Astrocyte (in vitro differentiated cells and primary cell): Measurements from ENCODE around the gene THUMPD2. TPM values are rescaled to one million over a fixed set of nuclear protein-coding genes. Genes with fewer than 3 reads are reported as not detected.
"Not testable (repeated sequence)": the region's sequence is repeated elsewhere in the genome, so short reads cannot be mapped to it uniquely, and the experiment has no call there.

Experiments
- DNase-seq: peaks from one replicate; pipeline ENCODE4 v3.0.0-alpha.2; 2010; ENCODE audit warnings: low read depth
- FAIRE-seq: peaks from 2 replicates; lab custom pipeline; 2011; peaks lifted over from hg19 to GRCh38; lab: Jason Lieb, UNC
- H2AFZ ChIP-seq: 2 replicates; pipeline ENCODE4 v1.6.0; 2012; ENCODE audit warnings: low read depth, low read length, inconsistent platforms
- H3K27ac ChIP-seq: 2 replicates; pipeline ENCODE4 v1.5.1; 2011; ENCODE audit warnings: low read depth, low read length, inconsistent platforms
- H3K27me3 ChIP-seq: 2 replicates; pipeline ENCODE4 v1.6.0; 2011; ENCODE audit warnings: low read length, inconsistent platforms; ENCODE audit not compliant: insufficient read depth
- H3K36me3 ChIP-seq: 2 replicates; pipeline ENCODE4 v1.5.1; 2011; ENCODE audit warnings: low read length, inconsistent platforms; ENCODE audit not compliant: insufficient read depth
- H3K4me1 ChIP-seq: 2 replicates; pipeline ENCODE4 v1.5.1; 2011; ENCODE audit warnings: low read length, inconsistent platforms; ENCODE audit not compliant: insufficient read depth
- H3K4me2 ChIP-seq: 2 replicates; pipeline ENCODE4 v1.6.0; 2012; ENCODE audit warnings: low read length, inconsistent platforms
- H3K4me3 ChIP-seq: 2 replicates; pipeline ENCODE4 v1.5.1; 2011; ENCODE audit warnings: low read depth, mild to moderate bottlenecking, low read length, inconsistent platforms; ENCODE audit not compliant: insufficient read depth
- H3K79me2 ChIP-seq: 2 replicates; pipeline ENCODE4 v1.6.0; 2012; ENCODE audit warnings: mild to moderate bottlenecking, low read length, inconsistent platforms; ENCODE audit not compliant: insufficient read depth
- H3K9ac ChIP-seq: 2 replicates; pipeline ENCODE4 v1.6.0; 2012; ENCODE audit warnings: mild to moderate bottlenecking, low read length, inconsistent platforms
- H3K9me3 ChIP-seq: 2 replicates; pipeline ENCODE4 v1.5.1; 2012; ENCODE audit warnings: low read depth, mild to moderate bottlenecking, low read length, inconsistent platforms; ENCODE audit not compliant: insufficient read depth
- H4K20me1 ChIP-seq: 2 replicates; pipeline ENCODE4 v1.6.0; 2012; ENCODE audit warnings: low read length, inconsistent platforms; ENCODE audit not compliant: insufficient read depth
- H3K27ac Mint-ChIP-seq: one replicate; pipeline ENCODE4 v1.8.0; 2021; ENCODE audit warnings: mild to moderate bottlenecking, mixed read lengths; ENCODE audit not compliant: unreplicated experiment
- H3K27me3 Mint-ChIP-seq: one replicate; pipeline ENCODE4 v1.8.0; 2021; ENCODE audit warnings: low read depth, mixed read lengths; ENCODE audit not compliant: unreplicated experiment
- H3K36me3 Mint-ChIP-seq: one replicate; pipeline ENCODE4 v1.8.0; 2021; ENCODE audit warnings: low read depth, mixed read lengths; ENCODE audit not compliant: unreplicated experiment
- H3K4me1 Mint-ChIP-seq: one replicate; pipeline ENCODE4 v1.8.0; 2021; ENCODE audit warnings: low read depth, mixed read lengths; ENCODE audit not compliant: unreplicated experiment
- H3K4me3 Mint-ChIP-seq: one replicate; pipeline ENCODE4 v1.8.0; 2021; ENCODE audit warnings: mild to moderate bottlenecking, moderate library complexity, mixed read lengths; ENCODE audit not compliant: unreplicated experiment
- H3K9me3 Mint-ChIP-seq: one replicate; pipeline ENCODE4 v1.8.0; 2021; ENCODE audit warnings: mild to moderate bottlenecking, mixed read lengths; ENCODE audit not compliant: unreplicated experiment
- EZH2 ChIP-seq: IDR thresholded peaks from 2 replicates; pipeline ENCODE4 v1.6.1; 2012; ENCODE audit warnings: mild to moderate bottlenecking, low read length, inconsistent platforms; ENCODE audit not compliant: insufficient read depth
- total RNA-seq: library from RNA; stranded (reverse); gene quantifications from 2 replicates; pipeline ENCODE4 v1.2.1, GENCODE V29; 2021
- TF ChIP-seq, protein P1 (sequence below): IDR thresholded peaks from 2 replicates; pipeline ENCODE4 v1.5.1; 2011; ENCODE audit warnings: low read depth, mild to moderate bottlenecking, inconsistent platforms, low read length, moderate library complexity; ENCODE audit not compliant: insufficient read depth

THUMPD2 gene
- total RNA-seq, 1 donor from 2014 or later = 11.5 TPM

DNA sequence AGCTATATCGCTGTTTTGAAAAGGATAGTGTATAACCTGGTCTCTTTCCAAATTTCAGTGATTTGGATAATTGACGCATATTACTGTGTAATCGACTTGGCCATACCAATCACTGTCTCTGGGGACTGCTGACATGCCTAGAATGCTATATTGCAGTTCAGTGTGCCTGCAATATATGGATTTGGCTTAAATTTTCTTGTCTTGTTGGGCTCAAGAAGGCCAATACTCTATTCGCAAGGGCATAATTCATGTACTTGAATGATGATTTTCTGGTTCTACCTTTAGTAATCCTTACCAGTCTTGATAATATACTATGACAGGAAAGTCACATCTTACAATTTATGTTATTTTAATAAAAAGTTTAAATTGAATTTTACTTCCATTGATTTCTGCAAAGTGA lies 21.7 kb upstream of the THUMPD2 start:
- Histone ChIP-seq H3K79me2 (no peaks in the 10 kb centered on the region), H3K4me3 (no peak overlapping the region), H3K9me3 (no peaks in the 10 kb centered on the region), H3K36me3 (no peaks in the 10 kb centered on the region), H4K20me1 (no peaks in the 10 kb centered on the region), H3K4me1 (no peaks in the 10 kb centered on the region), H3K27me3 (no peaks in the 10 kb centered on the region), H3K4me2 (no peak overlapping the region), H3K9ac (no peak overlapping the region), H3K27ac (no peak overlapping the region), H2AFZ (no peak overlapping the region)
- H3K4me1 Mint-ChIP-seq = no peaks in the 10 kb centered on the region
- H3K4me3 Mint-ChIP-seq = no peak overlapping the region
- peaks cover 2% of the 10 kb centered on the region for H3K27me3 Mint-ChIP-seq
- FAIRE-seq (no peak), DNase-seq (no peak)
- H3K27ac Mint-ChIP-seq = no peak overlapping the region
- H3K36me3 Mint-ChIP-seq = peaks cover 5% of the 10 kb centered on the region
- H3K9me3 Mint-ChIP-seq = peaks cover 14% of the 10 kb centered on the region
- TF ChIP-seq EZH2 = no peak
- TF ChIP-seq, protein P1, sequence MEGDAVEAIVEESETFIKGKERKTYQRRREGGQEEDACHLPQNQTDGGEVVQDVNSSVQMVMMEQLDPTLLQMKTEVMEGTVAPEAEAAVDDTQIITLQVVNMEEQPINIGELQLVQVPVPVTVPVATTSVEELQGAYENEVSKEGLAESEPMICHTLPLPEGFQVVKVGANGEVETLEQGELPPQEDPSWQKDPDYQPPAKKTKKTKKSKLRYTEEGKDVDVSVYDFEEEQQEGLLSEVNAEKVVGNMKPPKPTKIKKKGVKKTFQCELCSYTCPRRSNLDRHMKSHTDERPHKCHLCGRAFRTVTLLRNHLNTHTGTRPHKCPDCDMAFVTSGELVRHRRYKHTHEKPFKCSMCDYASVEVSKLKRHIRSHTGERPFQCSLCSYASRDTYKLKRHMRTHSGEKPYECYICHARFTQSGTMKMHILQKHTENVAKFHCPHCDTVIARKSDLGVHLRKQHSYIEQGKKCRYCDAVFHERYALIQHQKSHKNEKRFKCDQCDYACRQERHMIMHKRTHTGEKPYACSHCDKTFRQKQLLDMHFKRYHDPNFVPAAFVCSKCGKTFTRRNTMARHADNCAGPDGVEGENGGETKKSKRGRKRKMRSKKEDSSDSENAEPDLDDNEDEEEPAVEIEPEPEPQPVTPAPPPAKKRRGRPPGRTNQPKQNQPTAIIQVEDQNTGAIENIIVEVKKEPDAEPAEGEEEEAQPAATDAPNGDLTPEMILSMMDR = no peak

DNA sequence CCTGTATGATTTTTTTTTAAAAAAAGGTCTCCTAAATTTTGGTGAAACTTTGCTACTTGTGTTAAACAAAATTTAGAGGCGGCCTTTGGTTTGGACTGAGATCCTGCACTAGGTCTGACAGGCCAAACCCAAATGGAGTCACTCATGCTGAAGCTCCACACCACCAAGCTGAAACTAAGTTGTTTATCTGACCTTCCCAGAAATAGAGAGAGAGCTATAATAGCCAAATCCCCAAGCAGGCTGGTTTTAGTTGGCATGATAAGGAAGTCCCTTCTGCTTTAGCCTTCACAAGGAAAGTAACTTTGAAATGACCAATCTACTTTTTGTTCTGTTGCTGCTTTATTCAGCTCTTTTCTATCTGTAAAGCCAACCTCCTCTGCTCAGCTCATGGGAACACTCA lies 17.1 kb upstream of the THUMPD2 start:
- no peak overlapping the region for H3K4me2 ChIP-seq
- FAIRE-seq (peak; percentile 29), DNase-seq (no peak)
- no peaks in the 10 kb centered on the region for H4K20me1 ChIP-seq
- H3K27me3 ChIP-seq = no peaks in the 10 kb centered on the region
- no peak overlapping the region for H3K27ac ChIP-seq
- H3K9me3 ChIP-seq = no peaks in the 10 kb centered on the region
- no peaks in the 10 kb centered on the region for H3K36me3 ChIP-seq
- no peaks in the 10 kb centered on the region for H3K79me2 ChIP-seq
- Mint-ChIP-seq H3K9me3 (peaks cover 7% of the 10 kb centered on the region), H3K4me3 (no peak overlapping the region), H3K36me3 (no peaks in the 10 kb centered on the region), H3K27me3 (peaks cover 2% of the 10 kb centered on the region), H3K4me1 (no peaks in the 10 kb centered on the region), H3K27ac (no peak overlapping the region)
- H3K4me1 ChIP-seq = no peaks in the 10 kb centered on the region
- H3K9ac ChIP-seq = no peak overlapping the region
- TF ChIP-seq, protein P1 = no peak
- TF ChIP-seq EZH2 = no peak
- H2AFZ ChIP-seq = no peak overlapping the region
- no peak overlapping the region for H3K4me3 ChIP-seq

DNA sequence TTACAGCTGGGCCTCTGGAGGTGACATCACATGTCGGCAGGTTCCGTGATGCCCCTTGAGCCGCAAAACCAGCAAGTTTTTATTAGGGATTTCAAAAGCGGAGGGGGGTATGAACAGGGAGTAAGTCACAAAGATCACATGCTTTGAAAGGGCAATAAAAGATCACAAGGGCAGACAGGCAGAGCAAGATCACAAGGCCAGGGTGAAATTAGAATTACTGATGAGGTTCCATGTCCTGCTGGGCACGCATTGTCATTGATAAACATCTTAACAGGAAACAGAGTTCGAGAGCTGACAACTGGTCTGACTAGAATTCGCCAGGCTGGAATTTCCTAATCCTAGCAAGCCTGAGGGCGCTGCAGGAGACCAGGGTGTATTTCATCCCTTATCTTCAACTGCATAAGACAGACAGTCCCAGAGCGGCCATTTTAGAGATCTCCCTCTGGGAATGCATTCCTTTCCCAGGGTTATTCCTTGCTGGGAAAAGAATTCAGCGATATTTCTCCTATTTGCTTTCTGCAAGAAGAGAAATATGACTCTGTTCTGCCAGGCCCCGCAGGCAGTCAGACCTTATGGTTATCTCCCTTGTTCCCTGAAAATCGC lies 11.3 kb upstream of the THUMPD2 start:
- H3K4me3 ChIP-seq, H4K20me1 ChIP-seq, H3K27me3 Mint-ChIP-seq, DNase-seq, H3K9me3 ChIP-seq, H3K4me1 Mint-ChIP-seq, H3K9ac ChIP-seq, FAIRE-seq, H3K27ac Mint-ChIP-seq, H3K36me3 Mint-ChIP-seq, H3K79me2 ChIP-seq, H3K27me3 ChIP-seq, H2AFZ ChIP-seq, H3K4me1 ChIP-seq, H3K4me3 Mint-ChIP-seq, H3K4me2 ChIP-seq, H3K27ac ChIP-seq, H3K36me3 ChIP-seq: not testable (repeated sequence)
- H3K9me3 Mint-ChIP-seq = peaks cover 16% of the 10 kb centered on the region
